Measurements from ENCODE around the gene PCBD2. TPM values are rescaled to one million over a fixed set of nuclear protein-coding genes. Genes with fewer than 3 reads are reported as not detected.
"Not testable (repeated sequence)": the region's sequence is repeated elsewhere in the genome, so short reads cannot be mapped to it uniquely, and the experiment has no call there.

PCBD2 gene
- total and polyA plus RNA-seq, 5 experiments from 2014 or later: 10.6 to 15.2 (median 12.4) TPM

GRCh38 chr5:134881711-134882110 is 23.2 kb upstream of the PCBD2 start:
- DNase-seq, ATAC-seq, H3K4me3 Mint-ChIP-seq, H3K9me3 Mint-ChIP-seq, H3K27ac Mint-ChIP-seq, POLR2A ChIA-PET, H3K27me3 Mint-ChIP-seq: not testable (repeated sequence)
- Mint-ChIP-seq H3K4me1 (peaks cover 23 to 57% (median 39%) of the 10 kb centered on the region in 4 donors), H3K36me3 (peaks cover 0 to 17% (median 2%) of the 10 kb centered on the region in 3 donors)

- Mint-ChIP-seq H3K36me3 (peaks cover 0 to 44% (median 18%) of the 10 kb centered on the region in 3 donors), H3K9me3 (no peaks in the 10 kb centered on the region), H3K27me3 (no peaks in the 10 kb centered on the region), H3K27ac (peak overlapping the region in 2 of 10 donors; percentile 22 to 73), H3K4me1 (peaks cover 5 to 32% (median 7%) of the 10 kb centered on the region in 4 donors), H3K4me3 (no peak overlapping the region)
- ATAC-seq (no peak), DNase-seq (no peak)
- POLR2A ChIA-PET: no interaction called here
These were observed 17.3 kb upstream of the PCBD2 start for GRCh38 chr5:134887593-134888159.

- Mint-ChIP-seq H3K4me1 (peaks cover 5 to 28% (median 7%) of the 10 kb centered on the region in 4 donors), H3K27me3 (no peaks in the 10 kb centered on the region), H3K36me3 (peaks cover 0 to 58% (median 22%) of the 10 kb centered on the region in 3 donors), H3K27ac (peak overlapping the region in 1 of 10 donors; percentile 40), H3K4me3 (no peak overlapping the region), H3K9me3 (no peaks in the 10 kb centered on the region)
- ATAC-seq (no peak), DNase-seq (no peak)
- POLR2A ChIA-PET: interaction anchor here (1.5 kb wide), 1 partner anchor 15 kb away, joined by 3 read pairs; the partner anchor contains the start of gene PCBD2
These were observed 15.6 kb upstream of the PCBD2 start for GRCh38 chr5:134889335-134889734.

GRCh38 chr5:134891473-134891872 is 13.5 kb upstream of the PCBD2 start:
- Mint-ChIP-seq H3K36me3 (peaks cover 0 to 78% (median 22%) of the 10 kb centered on the region in 3 donors), H3K27me3 (no peaks in the 10 kb centered on the region), H3K4me1 (peaks cover 0 to 14% (median 0%) of the 10 kb centered on the region in 4 donors), H3K9me3 (no peaks in the 10 kb centered on the region), H3K27ac (peak overlapping the region in 1 of 10 donors; percentile 29), H3K4me3 (no peak overlapping the region)
- DNase-seq (no peak), ATAC-seq (no peak)
- POLR2A ChIA-PET: no interaction called here

- H3K9me3 Mint-ChIP-seq: no peaks in the 10 kb centered on the region
- peak overlapping the region in 1 of 10 donors; percentile 6 for H3K27ac Mint-ChIP-seq
- H3K4me1 Mint-ChIP-seq: peaks cover 0 to 14% (median 0%) of the 10 kb centered on the region in 4 donors
- ATAC-seq (no peak), DNase-seq (no peak)
- H3K27me3 Mint-ChIP-seq: no peaks in the 10 kb centered on the region
- no peak overlapping the region for H3K4me3 Mint-ChIP-seq
- POLR2A ChIA-PET: interaction anchor here (0.6 kb wide), 1 partner anchor 130 kb away, joined by 6 read pairs; no protein-coding TSS in a partner anchor
- peaks cover 0 to 82% (median 22%) of the 10 kb centered on the region in 3 donors for H3K36me3 Mint-ChIP-seq
These were observed 12.6 kb upstream of the PCBD2 start for GRCh38 chr5:134892282-134892681.

GRCh38 chr5:134892926-134893325 is 12.0 kb upstream of the PCBD2 start:
- Mint-ChIP-seq H3K27me3 (no peaks in the 10 kb centered on the region), H3K9me3 (no peaks in the 10 kb centered on the region), H3K4me3 (no peak overlapping the region), H3K36me3 (peaks cover 0 to 80% (median 19%) of the 10 kb centered on the region in 3 donors), H3K27ac (peak overlapping the region in 1 of 10 donors; percentile 29), H3K4me1 (peaks cover 0 to 9% (median 0%) of the 10 kb centered on the region in 4 donors)
- no peak for ATAC-seq
- DNase-seq: no peak
- POLR2A ChIA-PET: no interaction called here

GRCh38 chr5:134893748-134894505 is 11.0 kb upstream of the PCBD2 start:
- Mint-ChIP-seq H3K9me3 (no peaks in the 10 kb centered on the region), H3K4me3 (peak overlapping the region in 1 of 10 donors; percentile 15), H3K27me3 (no peaks in the 10 kb centered on the region), H3K27ac (peak overlapping the region in 2 of 10 donors; percentile 16 to 87), H3K4me1 (peaks cover 0 to 9% (median 0%) of the 10 kb centered on the region in 4 donors), H3K36me3 (peaks cover 0 to 80% (median 17%) of the 10 kb centered on the region in 3 donors)
- POLR2A ChIA-PET: no interaction called here
- no peak for DNase-seq
- no peak for ATAC-seq

GRCh38 chr5:134902071-134902801 is 2.7 kb upstream of the PCBD2 start:
- Mint-ChIP-seq H3K4me3 (peak overlapping the region in 4 of 10 donors; percentile 18 to 34 (median 24)), H3K36me3 (peaks cover 0 to 29% (median 3%) of the 10 kb centered on the region in 3 donors), H3K27ac (peak overlapping the region in 6 of 10 donors; percentile 52 to 89 (median 68)), H3K4me1 (peaks cover 0 to 27% (median 6%) of the 10 kb centered on the region in 4 donors), H3K27me3 (no peaks in the 10 kb centered on the region), H3K9me3 (no peaks in the 10 kb centered on the region)
- DNase-seq: no peak
- POLR2A ChIA-PET: interaction anchor here (2.0 kb wide), 1 partner anchor 164 kb away, joined by 4 read pairs; the partner anchor contains the start of gene CAMLG
- no peak for ATAC-seq

- Mint-ChIP-seq H3K4me3 (peak overlapping the region; percentile 92 to 97 (median 95)), H3K4me1 (peaks cover 0 to 27% (median 6%) of the 10 kb centered on the region in 4 donors), H3K9me3 (no peaks in the 10 kb centered on the region), H3K27ac (peak overlapping the region; percentile 97 to 99 (median 99)), H3K36me3 (peaks cover 0 to 4% (median 0%) of the 10 kb centered on the region in 3 donors), H3K27me3 (no peaks in the 10 kb centered on the region)
- POLR2A ChIA-PET: interaction anchor here (1.0 to 3.8 kb wide), 20 partner anchors 16 to 729 kb away, joined by 3 to 48 read pairs (median 6); partner anchors contain the start of genes C5orf24, CAMLG, CDKN2AIPNL and DDX46
- DNase-seq: peak; percentile 42 to 82 (median 63)
- peak; percentile 41 to 46 for ATAC-seq
These were observed 490 bp downstream of the PCBD2 start for GRCh38 chr5:134905246-134905996.

- no peaks in the 10 kb centered on the region for H3K27me3 Mint-ChIP-seq
- no peak for DNase-seq
- POLR2A ChIA-PET: interaction anchor here (1.4 to 3.8 kb wide), 2 partner anchors 33 to 168 kb away, joined by 4 to 48 read pairs; partner anchors contain the start of genes CAMLG and TXNDC15
- H3K27ac Mint-ChIP-seq: peak overlapping the region; percentile 63 to 97 (median 82)
- peak overlapping the region in 9 of 10 donors; percentile 31 to 93 (median 62) for H3K4me3 Mint-ChIP-seq
- H3K36me3 Mint-ChIP-seq: peaks cover 0 to 8% (median 0%) of the 10 kb centered on the region in 3 donors
- ATAC-seq: no peak
- H3K4me1 Mint-ChIP-seq: peaks cover 0 to 23% (median 7%) of the 10 kb centered on the region in 4 donors
- H3K9me3 Mint-ChIP-seq: no peaks in the 10 kb centered on the region
These were observed 1.9 kb downstream of the PCBD2 start for GRCh38 chr5:134906811-134907210.

- H3K9me3 Mint-ChIP-seq: not testable (repeated sequence)
These were observed 5.8 kb downstream of the PCBD2 start for GRCh38 chr5:134910752-134911151.

More at GRCh38 chr5:134910752-134911151, 5.8 kb downstream of the PCBD2 start:
- POLR2A ChIA-PET, H3K4me1 Mint-ChIP-seq, H3K27me3 Mint-ChIP-seq, H3K27ac Mint-ChIP-seq, ATAC-seq, H3K36me3 Mint-ChIP-seq, DNase-seq, H3K4me3 Mint-ChIP-seq: not testable (repeated sequence)

Measured in naive thymus-derived CD8-positive, alpha-beta T cell (primary cell).